BJ (cell line): ENCODE results near the gene ACSL3. TPM values are rescaled to one million over a fixed set of nuclear protein-coding genes. Genes with fewer than 3 reads are reported as not detected.

Experiments used
- CTCF ChIA-PET: fragments of 350-600 bp; formaldehyde crosslinking; extraction: SDS; loops from one replicate; lab custom pipeline; 2021; ENCODE audit warnings: antibody characterized with exemption, inconsistent platforms; lab: Yijun Ruan, JAX
- POLR2A ChIA-PET: fragments of 300-600 bp; sonication (Branson Sonifier 250); formaldehyde crosslinking; extraction: SDS; loops from one replicate; lab custom pipeline; 2021; ENCODE audit warnings: antibody characterized with exemption; lab: Charles Lee
- DNase-seq: peaks from one replicate; pipeline ENCODE4 v3.0.0-alpha.2; 2011; ENCODE audit warnings: low read depth
- H3K27me3 ChIP-seq: 2 replicates; pipeline ENCODE4 v1.6.0; 2011; ENCODE audit warnings: low read length; ENCODE audit not compliant: control insufficient read depth, insufficient read depth
- H3K36me3 ChIP-seq: 2 replicates; pipeline ENCODE4 v1.5.1; 2011; ENCODE audit warnings: low read length; ENCODE audit not compliant: control insufficient read depth, insufficient read depth
- H3K4me3 ChIP-seq: 2 replicates; pipeline ENCODE4 v1.5.1; 2011; ENCODE audit warnings: low read depth, mild to moderate bottlenecking, control low read depth, low read length
- CTCF ChIP-seq: IDR thresholded peaks from 2 replicates; pipeline ENCODE4 v1.5.1; 2011; ENCODE audit warnings: low read depth, mild to moderate bottlenecking, control low read depth, inconsistent platforms, low read length, moderate library complexity; ENCODE audit not compliant: insufficient read depth
- polyA plus RNA-seq: library from polyadenylated mRNA; depleted of rRNA; stranded (reverse); fragments of >200 nt; gene quantifications from 2 replicates; pipeline ENCODE4 v1.2.3, GENCODE V29; 2011

The ACSL3 gene
- polyA plus RNA-seq, 1 experiment = 46.3 TPM

GRCh38 chr2:222833410-222833809 lies 27.4 kb upstream of the ACSL3 start:
- no peak for DNase-seq
- TF ChIP-seq CTCF = no peak
- CTCF ChIA-PET = interaction anchor here (1.0 to 1.3 kb wide), 3 partner anchors 9 to 16 kb away, joined by 3 read pairs; no protein-coding TSS in a partner anchor
- no peaks in the 10 kb centered on the region for H3K36me3 ChIP-seq
- H3K4me3 ChIP-seq = no peak overlapping the region
- no peaks in the 10 kb centered on the region for H3K27me3 ChIP-seq
- POLR2A ChIA-PET = no interaction called here

DNA sequence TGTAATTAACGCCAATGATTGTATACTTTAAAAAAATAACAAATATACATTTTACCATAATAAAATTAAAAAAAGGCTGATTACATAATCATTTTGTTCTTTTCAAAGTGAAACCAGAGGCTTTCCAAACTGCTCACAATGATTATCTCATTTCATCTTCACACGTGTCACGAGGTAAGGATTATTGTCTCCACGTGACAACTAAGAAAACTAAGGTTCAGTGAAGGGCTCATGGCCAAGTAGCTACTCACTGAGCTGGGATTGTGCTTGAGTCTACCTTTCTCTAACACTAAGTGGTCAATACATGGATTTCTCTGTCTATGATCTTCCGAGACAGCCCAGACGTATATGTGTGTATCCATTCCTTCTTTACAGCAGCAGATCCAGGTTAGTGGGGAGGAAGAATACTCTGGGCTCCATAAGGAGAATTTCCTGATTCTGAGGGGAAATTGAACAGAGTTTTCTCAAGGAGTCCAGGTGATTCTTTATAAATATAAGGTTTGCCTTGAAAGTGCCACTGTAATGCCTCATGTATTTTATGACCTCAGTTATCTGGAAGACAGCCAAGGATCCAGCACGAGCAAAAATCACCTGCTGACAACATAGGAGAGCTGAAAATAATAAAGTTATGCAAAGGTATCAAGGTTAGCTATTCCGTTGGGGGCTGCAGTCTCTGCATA lies 25.6 kb upstream of the ACSL3 start:
- ChIA-PET CTCF (interaction anchor here (0.9 to 1.3 kb wide), 2 partner anchors 12 to 14 kb away, joined by 3 to 4 read pairs; no protein-coding TSS in a partner anchor), POLR2A (no interaction called here)
- TF ChIP-seq CTCF = no peak
- Histone ChIP-seq H3K27me3 (no peaks in the 10 kb centered on the region), H3K36me3 (no peaks in the 10 kb centered on the region), H3K4me3 (no peak overlapping the region)
- DNase-seq = no peak

GRCh38 chr2:222835823-222836151 lies 25.0 kb upstream of the ACSL3 start:
- DNase-seq = no peak
- ChIA-PET POLR2A (no interaction called here), CTCF (interaction anchor here (0.9 to 1.3 kb wide), 2 partner anchors 12 to 13 kb away, joined by 3 to 4 read pairs; no protein-coding TSS in a partner anchor)
- Histone ChIP-seq H3K4me3 (no peak overlapping the region), H3K27me3 (no peaks in the 10 kb centered on the region), H3K36me3 (no peaks in the 10 kb centered on the region)
- no peak for TF ChIP-seq CTCF

GRCh38 chr2:222837643-222838056 lies 23.2 kb upstream of the ACSL3 start:
- Histone ChIP-seq H3K27me3 (no peaks in the 10 kb centered on the region), H3K36me3 (no peaks in the 10 kb centered on the region), H3K4me3 (no peak overlapping the region)
- ChIA-PET CTCF (interaction anchor here (1.0 kb wide), 1 partner anchor 147 kb away, joined by 3 read pairs; no protein-coding TSS in a partner anchor), POLR2A (no interaction called here)
- TF ChIP-seq CTCF = no peak
- no peak for DNase-seq

GRCh38 chr2:222840060-222840802 lies 20.6 kb upstream of the ACSL3 start:
- Histone ChIP-seq H3K27me3 (no peaks in the 10 kb centered on the region), H3K36me3 (no peaks in the 10 kb centered on the region), H3K4me3 (no peak overlapping the region)
- no peak for TF ChIP-seq CTCF
- no peak for DNase-seq
- CTCF ChIA-PET = no interaction called here
- POLR2A ChIA-PET = no interaction called here
